Esophagus squamous epithelium (tissue), 4 donors: Measurements from ENCODE around the gene DESI1.

Experiments
- CTCF ChIP-seq, 6 experiments: fragments of 450-650 bp in 4 of 6; fragments of 200-600 bp in 2 of 6; sonication (generic) in 2 of 6; IDR thresholded peaks; one replicate each; pipeline ENCODE4 v1.5.1; 2016 to 2019; ENCODE audit warnings: antibody characterized with exemption in 6 of 6, mild to moderate bottlenecking in 4 of 6, moderate library complexity in 4 of 6
- POLR2A ChIP-seq, 4 donors: fragments of 450-650 bp; IDR thresholded peaks; one replicate each; pipeline ENCODE4 v1.6.1; 2017; ENCODE audit warnings: antibody characterized with exemption in 4 of 4, mild to moderate bottlenecking in 4 of 4, moderate library complexity in 3 of 4

GRCh38 chr22:41621911-41622179, 1.0 kb upstream of the DESI1 start:
- TF ChIP-seq CTCF (IDR thresholded peaks at IDR 0.05) (no peak), POLR2A (IDR thresholded peaks at IDR 0.05) (no peak)
